Colon (tissue), 2 donors: ENCODE measurements around the gene DENND2A.
"Not testable (repeated sequence)": the region's sequence is repeated elsewhere in the genome, so short reads cannot be mapped to it uniquely, and the experiment has no call there.

Experiments used
- FAIRE-seq: peaks from 2 replicates; lab custom pipeline; 2012; peaks lifted over from hg19 to GRCh38; lab: Jason Lieb, UNC
- donor health status: control.
- donor health status: control.

The DENND2A gene

GRCh38 chr7:140673063-140673773 is 32.6 kb upstream of the DENND2A start:
- FAIRE-seq, result no peak

DNA sequence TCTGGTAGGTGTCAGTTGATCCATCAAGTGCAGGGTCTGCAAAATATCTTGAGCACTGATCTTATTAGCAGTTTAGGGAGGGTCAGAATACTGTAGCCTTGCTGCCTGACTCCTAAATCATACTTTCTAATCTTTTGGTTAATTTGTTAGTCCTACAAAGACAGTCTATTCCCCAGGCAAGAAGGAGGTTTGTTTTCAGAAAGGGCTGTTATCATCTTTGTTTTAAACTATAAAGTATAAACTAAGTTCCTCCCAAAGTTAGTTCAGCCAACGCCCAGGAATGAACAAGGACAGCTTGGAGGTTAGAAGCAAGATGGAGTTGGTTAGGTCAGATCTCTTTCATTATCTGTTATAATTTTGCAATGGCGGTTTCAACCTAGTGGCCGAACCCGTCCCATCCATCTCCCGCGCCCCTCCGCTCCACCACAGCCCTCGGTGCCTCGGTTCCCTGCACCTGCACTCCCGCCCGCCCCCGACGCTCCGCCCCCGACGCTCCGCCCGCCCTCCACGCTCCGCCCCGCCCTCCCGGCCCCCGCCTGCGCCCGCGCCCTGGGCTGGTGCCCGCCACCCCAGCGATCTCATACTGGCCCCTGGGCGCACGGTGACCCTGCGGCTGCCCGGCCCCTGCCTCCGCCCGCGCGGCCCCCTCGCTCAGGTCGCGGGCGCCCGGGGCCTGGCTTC is 31.9 kb upstream of the DENND2A start, which contains the start of gene ADCK2:
TSS of gene ADCK2 (plus strand) at position 564 of the 681 bp plus-strand sequence. CDS start 386 bp downstream, outside the sequence.
- FAIRE-seq, result no peak

- no peak for FAIRE-seq
Measured at GRCh38 chr7:140671966-140672365, 31.4 kb upstream of the DENND2A start.

GRCh38 chr7:140670343-140670935 is 29.8 kb upstream of the DENND2A start:
- FAIRE-seq, result no peak

DNA sequence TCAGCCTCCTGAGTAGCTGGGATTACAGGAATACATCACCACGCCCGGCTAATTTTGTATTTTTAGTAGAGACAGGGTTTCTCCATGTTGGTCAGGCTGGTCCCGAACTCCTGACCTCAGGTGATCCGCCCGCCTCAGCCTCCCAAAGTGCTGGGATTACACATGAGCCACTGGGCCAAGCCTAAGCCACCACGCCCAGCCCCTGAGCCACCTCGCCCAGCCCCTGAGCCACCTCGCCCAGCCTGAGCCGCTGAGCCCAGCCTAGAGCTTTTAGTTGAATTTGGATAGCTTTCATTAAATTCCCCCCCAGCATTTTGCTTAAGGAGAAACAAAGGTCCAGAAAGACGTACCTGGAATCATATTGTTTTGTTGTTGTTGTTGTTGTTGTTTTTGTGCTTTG is 29.2 kb upstream of the DENND2A start:
- not testable (repeated sequence) for FAIRE-seq

- FAIRE-seq, result no peak
Measured at GRCh38 chr7:140669352-140669751, 28.7 kb upstream of the DENND2A start.

GRCh38 chr7:140668641-140669040 is 28.0 kb upstream of the DENND2A start:
- no peak for FAIRE-seq

- FAIRE-seq, result no peak
Measured at GRCh38 chr7:140667476-140667875, 26.9 kb upstream of the DENND2A start.

DNA sequence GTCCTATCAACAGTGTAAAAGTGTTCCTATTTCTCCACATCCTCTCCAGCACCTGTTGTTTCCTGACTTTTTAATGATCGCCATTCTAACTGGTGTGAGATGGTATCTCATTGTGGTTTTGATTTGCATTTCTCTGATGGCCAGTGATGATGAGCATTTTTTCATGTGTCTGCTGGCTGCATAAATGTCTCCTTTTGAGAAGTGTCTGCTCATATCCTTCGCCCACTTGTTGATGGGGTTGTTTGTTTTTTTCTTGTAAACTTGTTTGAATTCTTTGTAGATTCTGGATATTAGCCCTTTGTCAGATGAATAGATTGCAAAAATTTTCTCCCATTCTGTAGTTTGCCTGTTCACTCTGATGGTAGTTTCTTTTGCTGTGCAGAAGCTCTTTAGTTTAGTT is 22.3 kb upstream of the DENND2A start:
- FAIRE-seq, result not testable (repeated sequence)

DNA sequence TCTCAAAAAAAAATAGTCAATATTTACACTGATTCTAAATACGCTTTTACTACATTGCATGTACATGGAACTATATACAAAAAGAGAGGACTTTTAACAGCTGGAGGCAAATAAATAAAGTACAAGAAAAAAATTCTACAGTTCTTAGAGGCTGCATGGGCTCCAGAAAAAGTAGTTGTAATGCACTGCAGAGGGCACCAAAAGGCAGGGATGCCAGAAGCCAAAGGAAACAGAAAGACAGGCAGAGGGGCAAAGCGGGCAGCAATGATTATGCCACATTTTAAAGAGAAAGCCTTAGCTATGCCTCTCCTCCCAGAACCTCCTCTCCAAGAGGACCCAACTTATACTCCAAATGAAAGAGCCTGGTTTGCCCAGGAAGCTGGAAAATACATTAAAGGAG is 20.5 kb upstream of the DENND2A start:
- FAIRE-seq, result no peak

- no peak for FAIRE-seq
Measured at GRCh38 chr7:140659856-140660255, 19.2 kb upstream of the DENND2A start.

- no peak for FAIRE-seq
Measured at GRCh38 chr7:140657891-140658290, 17.3 kb upstream of the DENND2A start.

- FAIRE-seq, result no peak
Measured at GRCh38 chr7:140656548-140657515, 16.2 kb upstream of the DENND2A start.

DNA sequence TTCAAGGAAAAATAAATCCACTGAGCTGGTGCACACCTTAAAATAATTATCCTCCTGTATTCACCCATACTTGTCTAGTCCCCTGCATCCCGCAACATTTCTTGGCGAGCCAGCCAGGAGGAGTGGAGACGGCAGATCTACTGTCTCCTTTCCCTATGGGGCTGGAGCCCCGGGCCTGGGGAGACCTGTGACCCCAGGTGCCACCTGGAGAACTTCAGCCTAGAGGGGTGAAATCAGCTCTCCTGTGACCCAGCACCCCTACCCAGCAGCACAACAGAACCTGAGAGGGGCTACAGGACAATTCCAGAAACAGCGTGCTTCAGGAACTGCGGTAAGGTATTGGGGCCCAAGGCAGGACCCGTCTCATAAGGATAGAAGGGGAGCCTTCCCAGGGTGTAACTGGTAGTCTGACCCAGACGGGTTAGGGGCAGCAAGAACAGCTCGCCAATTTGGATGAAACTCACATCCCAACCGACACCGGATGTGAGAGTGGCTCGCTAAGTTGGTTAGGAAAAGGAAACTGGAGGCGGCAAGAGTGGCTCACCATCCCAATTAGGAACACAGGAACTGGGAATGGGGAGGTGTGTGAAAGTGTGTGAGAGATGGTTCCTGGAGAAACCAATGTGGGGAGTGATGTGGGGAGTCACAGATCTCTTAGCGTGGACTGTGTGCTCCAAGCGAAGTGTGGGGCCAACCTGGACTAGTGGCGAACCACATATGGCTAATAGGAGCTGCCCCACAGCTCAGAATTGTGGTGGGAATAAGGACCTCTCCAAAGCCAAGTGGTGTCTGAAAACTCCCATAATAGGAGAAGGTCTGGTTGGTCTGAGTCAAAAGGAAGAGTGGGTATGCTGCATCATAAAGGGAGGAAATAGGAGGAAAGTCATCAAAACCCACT is 15.1 kb upstream of the DENND2A start:
- no peak for FAIRE-seq

- FAIRE-seq, result no peak
Measured at GRCh38 chr7:140654661-140655060, 14.0 kb upstream of the DENND2A start.

DNA sequence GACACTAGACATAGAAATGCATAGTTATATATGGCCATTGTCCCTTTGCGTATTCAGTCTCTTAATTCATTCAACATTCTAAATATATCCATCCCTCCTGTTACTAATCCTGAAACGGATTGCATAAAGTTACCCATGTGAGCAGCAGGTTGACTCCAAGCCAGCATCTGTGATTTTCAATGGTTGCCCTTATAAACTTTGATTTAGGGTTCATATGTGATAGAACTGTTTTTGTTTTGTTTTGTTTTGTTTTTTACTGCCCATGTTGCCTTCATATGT is 13.4 kb upstream of the DENND2A start:
- no peak for FAIRE-seq

DNA sequence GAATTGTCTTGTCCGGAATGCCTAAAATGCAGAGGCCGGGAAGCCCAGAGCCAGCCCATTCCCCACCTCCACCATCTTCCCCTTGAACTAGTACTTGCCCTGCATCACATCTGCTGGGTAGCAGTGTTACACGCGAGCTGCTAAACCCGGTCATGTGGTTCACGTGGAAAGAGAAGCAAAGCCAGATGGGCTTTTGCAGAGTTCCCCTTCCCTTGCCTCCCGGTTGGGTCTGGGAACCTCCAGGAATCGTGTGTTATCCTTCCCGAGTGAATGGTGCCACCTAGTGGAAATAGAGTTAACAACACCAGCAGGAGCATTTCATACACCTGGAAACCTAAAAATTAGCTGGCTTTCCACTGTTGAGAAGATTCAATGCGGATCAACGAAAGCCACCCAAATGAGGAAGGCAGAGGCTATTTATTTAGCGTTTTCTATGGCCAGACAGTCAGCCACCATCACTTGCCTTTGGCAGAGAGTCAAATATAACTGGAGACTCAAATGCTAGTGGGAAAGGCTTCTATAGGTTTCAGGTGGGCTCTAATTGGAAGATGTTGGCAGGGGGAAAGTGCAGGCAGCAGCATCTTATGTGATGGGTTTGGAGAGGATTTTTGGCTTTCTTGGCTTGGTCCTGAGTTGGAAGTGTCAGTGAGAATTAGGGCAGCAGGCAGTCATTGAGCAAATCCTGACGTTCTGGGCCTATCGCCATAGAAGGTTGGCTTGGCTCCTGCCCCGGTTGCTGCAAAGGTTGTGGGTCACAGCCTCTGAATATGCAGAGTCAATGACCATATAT is 12.9 kb upstream of the DENND2A start:
- FAIRE-seq, result no peak

DNA sequence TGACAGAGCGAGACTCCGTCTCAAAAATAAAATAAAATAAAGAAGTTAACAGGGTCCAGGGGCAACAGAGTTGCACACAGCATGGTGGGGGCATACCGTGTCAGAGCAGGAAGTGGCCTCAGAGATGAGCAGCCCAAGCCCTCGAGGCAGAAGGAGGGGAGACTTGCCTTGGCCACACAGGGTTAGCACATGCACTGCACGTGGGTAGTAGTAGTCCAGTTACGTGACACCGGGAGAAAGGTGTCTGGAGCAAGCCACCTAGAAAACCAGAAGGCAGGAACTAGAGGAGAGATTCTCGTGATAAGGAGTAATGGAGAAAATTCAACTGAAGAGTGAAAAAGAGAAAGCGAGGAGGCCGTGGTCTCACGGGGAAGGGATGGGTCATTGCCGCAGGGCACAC is 9.8 kb upstream of the DENND2A start:
- FAIRE-seq, result no peak

DNA sequence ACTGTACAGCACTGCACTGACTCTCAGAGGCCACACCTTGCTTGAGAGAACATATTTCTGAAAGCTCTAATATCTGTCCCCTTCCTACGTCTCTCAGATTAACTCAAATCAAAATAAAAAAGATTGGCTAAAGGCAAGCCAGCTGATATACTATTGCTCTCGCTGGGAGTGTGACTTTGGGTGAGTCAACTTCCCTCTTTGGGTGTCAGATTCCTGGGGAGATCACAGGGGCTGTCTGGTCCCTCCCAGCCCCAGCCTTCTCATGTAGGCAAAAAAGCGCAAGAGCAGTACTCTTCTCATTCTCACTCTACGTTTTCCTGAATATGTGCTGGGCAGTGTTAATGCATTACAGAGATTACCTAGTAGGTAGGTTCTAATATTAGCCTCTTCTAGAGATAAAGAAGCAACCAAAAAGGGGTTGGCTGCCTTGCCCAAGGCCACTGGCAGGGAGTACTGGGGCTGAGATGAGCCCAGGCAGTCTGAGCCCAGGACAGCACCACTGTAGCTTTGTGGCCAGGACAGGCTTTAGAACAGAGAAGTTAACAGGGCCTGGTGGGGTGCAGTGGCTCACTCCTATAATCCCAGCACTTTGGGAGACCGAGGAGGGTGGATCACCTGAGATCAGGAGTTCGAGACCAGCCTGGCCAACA is 9.1 kb upstream of the DENND2A start:
- FAIRE-seq, result no peak
